GM12874 (cell line): ENCODE data around the gene ABHD5.

ENCODE experiments used
- CTCF ChIP-seq: IDR thresholded peaks from 2 replicates; pipeline ENCODE4 v1.5.1; 2011; ENCODE audit warnings: low read depth, mild to moderate bottlenecking, control low read depth, low read length, moderate library complexity; ENCODE audit not compliant: insufficient read depth

Gene ABHD5

GRCh38 chr3:43650345-43650744, 40.4 kb upstream of the ABHD5 start:
- no peak for TF ChIP-seq CTCF

- no peak for TF ChIP-seq CTCF
Observed at GRCh38 chr3:43659250-43659880, 31.4 kb upstream of the ABHD5 start.

GRCh38 chr3:43670635-43671522, 19.9 kb upstream of the ABHD5 start:
- no peak for TF ChIP-seq CTCF

- no peak for TF ChIP-seq CTCF
Observed at GRCh38 chr3:43674345-43675085, 16.2 kb upstream of the ABHD5 start.

- TF ChIP-seq CTCF = no peak
Observed at GRCh38 chr3:43675593-43675992, 15.1 kb upstream of the ABHD5 start.

GRCh38 chr3:43676441-43676840, 14.3 kb upstream of the ABHD5 start:
- no peak for TF ChIP-seq CTCF

- TF ChIP-seq CTCF = no peak
Observed at GRCh38 chr3:43684944-43685343, 5.8 kb upstream of the ABHD5 start.
